Hematopoietic multipotent progenitor cell treated with erythropoietin and hydrocortisone succinate and interleukin-3 and kit ligand, for 6 days (in vitro differentiated cells): Measurements from ENCODE around the gene CIAO2B.
"Not testable (repeated sequence)": the region's sequence is repeated elsewhere in the genome, so short reads cannot be mapped to it uniquely, and the experiment has no call there.

ENCODE experiments used
- DNase-seq: peaks from one replicate; pipeline ENCODE4 v3.0.0-alpha.2; 2015

Gene CIAO2B

GRCh38 chr16:66955363-66956153 is 21.4 kb upstream of the CIAO2B start:
- not testable (repeated sequence) for DNase-seq

DNA sequence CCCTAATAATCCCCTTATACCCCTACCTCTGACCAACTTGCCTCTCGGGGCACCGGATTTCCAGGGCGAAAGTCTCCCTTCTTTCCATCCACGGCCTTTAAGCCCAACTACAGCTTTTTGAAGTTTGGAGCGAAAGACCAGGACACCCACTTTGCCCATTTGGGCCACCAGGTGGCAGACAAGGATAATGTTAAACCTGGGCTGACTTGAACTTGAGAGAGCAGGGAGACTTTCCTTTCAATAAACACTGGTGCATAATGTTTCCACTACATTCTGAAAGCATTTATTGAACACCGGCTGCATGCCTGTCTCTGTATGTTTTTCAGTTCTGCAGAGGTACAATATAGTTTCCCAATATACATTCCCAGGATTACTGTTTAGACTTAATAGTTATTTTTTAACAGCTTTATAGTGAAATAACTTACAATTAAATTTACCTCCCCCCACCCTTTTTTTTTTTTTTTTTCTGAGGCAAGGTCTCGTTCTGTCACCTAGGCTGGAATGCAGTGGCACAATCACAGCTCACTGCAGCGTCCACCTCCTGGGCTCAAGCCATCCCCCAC is 20.0 kb upstream of the CIAO2B start:
- DNase-seq, result peak; percentile 90

GRCh38 chr16:66953462-66954096 is 19.4 kb upstream of the CIAO2B start:
- DNase-seq, result no peak

GRCh38 chr16:66952430-66953110 is 18.4 kb upstream of the CIAO2B start:
- DNase-seq, result no peak

DNA sequence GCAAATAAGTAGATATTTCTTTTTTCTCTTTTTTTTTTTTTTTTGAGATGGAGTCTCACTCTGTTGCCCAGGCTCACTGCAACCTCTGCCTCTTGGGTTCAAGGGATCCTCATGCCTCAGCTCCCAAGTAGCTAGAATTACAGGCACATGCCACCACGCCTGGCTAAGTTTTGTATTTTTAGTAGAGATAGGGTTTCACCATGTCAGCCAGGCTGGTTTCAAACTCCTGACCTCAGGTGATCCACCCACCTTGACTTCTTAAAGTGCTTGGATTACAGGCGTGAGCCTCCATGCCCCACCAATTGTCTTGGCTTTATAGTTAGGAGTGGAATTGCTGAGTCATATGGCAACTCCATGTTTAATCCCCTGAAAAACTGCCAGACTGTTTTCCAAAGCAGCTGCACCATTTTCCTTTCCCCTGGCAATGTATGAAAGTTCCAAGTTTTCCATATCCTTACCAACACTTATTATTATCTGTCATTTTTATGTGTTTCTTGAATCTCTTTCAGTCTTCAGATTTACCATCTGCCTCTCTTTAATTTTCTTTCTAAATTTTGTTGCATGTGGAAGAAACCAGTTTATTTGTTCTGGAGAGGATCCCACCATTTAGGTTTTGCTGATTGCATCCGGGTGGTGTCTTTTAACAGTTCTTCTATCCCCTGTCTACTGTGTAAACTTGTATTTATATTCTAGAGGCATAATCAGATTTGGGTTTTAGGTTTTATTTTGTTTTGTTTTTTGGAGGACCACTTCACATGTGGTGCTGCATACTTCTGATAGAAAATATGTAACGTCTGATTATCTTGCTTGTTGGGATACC is 17.0 kb upstream of the CIAO2B start:
- DNase-seq, result no peak

DNA sequence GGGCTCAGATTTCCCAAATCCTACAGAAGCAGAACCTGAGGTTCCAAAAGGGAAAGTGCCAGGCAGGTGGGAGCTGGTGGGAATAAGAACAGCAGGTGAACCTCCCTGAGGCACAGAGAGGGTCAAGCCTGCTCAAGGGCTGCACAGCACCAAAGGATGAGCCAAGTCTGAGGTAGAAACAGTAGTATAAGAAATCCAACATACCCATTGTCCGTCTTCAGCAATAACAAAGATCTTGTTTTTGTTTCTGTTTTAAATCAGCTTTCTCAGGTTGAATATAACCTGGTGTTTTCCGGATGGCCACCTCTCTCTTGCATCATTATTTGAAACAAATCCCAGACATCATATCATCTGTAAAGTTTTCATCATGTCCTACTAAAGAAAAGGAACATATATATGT is 16.2 kb upstream of the CIAO2B start:
- DNase-seq, result no peak

GRCh38 chr16:66949472-66949871 is 15.3 kb upstream of the CIAO2B start:
- no peak for DNase-seq

DNA sequence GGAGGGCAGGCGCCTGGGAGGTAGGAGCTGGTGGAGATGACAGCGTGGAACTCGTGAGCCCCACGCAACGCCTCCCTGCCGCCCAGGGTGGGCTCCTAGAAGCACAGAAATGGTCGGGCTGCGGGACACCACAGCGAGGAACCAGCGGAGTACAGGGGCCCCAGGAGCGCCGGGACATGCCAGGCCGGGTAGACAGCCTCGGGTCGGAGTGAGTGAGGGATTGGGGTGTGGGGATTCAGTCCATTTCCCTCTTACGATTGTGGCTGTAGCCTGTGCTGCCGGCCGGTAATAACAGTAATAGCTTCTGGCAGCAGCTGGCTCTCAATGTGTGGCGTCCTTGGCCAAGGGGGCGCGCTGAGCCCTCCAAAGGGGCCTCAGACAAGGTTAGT is 14.6 kb upstream of the CIAO2B start:
- DNase-seq, result no peak

- DNase-seq, result no peak
Observed at GRCh38 chr16:66948134-66948836, 14.1 kb upstream of the CIAO2B start.

DNA sequence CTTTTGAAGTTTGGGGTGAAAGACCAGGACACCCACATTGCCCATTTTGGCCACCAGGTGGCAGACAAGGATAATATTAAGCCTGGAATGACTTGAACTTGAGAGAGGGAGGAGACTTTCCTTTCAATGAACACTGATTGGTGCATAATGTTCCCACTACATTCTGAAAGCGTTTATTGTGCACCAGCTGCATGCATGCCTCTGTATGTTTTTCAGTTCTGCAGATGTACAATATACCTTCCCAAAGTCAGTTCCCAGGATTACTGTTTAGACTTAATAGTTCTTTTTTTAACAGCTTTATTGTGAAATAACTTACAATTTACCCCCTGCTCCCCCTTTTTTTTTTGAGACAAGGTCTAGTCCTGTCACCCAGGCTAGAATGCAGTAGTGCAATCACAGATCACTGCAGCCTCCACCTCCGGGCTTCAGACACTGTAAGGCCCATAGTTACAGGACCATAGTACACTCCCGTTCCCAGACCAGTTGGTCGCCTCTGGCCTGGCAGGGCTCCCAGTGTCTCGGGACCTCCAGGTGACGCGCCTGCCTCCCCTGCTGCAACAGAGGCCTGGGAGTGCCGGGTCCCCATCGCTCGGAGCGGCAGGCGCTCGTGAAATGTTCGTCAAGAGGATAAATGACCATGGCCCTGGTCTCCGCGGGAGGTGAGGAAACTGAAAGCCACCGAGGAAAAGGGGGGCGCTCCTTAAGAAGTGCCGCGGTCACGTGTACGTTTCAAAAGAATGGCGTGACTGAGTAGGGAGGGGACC is 13.3 kb upstream of the CIAO2B start:
- peak; percentile 95 for DNase-seq

GRCh38 chr16:66946974-66947301 is 12.7 kb upstream of the CIAO2B start:
- DNase-seq, result no peak

DNA sequence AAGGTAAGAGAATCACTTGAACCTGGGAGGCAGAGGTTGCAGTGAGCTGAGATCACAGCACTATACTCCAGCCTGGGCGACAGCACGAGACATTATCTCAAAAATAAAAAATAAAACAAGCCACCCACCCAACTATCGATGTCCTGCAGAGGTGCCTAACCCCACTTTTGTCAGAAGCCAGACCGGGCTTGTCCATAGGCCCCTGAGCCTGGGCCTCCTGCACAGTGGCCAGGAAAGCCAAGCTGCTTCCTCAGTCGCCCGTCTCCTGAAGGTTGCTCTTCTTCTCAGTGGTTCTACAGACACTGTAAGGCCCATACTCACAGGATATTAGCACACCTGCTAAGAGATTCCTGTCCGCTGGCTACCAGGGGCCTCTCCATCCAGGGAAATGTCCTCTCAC is 12.3 kb upstream of the CIAO2B start:
- no peak for DNase-seq

DNA sequence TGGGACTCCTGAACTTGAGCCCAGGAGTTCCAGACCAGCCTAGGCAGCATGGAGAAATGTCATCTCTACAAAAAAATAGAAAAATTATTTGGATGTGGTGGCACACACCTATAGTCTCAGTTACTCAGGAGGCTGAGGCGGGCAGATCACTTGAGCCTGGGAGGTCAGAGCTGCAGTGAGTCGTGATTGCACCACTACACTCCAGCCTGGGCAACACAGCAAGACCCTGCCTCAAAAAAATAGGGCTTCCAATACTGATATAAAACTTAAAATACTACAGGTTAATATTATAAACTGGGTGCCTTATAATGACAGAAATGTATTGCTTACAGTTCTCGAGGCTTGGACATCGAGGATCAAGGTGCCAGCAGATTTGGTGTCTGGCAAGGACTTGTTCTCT is 11.7 kb upstream of the CIAO2B start:
- DNase-seq, result no peak

DNA sequence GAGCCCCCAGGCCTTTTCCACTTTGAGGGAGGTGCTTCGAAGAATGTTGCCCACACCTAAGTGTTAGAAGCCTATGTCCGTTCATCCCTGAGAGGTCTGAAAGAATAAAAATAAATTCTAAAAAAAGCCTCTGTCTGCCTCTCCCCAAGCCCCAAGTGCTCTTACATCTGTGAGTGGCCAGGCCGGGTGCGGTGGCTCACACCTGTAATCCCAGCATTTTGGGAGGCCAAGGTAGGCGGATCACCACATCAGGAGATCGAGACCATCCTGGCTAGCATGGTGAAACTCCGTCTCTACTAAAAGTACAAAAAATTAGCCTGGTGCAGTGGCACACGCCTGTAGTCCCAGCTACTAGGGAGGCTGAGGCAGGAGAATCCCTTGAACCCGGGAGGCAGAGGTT is 10.8 kb upstream of the CIAO2B start:
- DNase-seq, result not testable (repeated sequence)

GRCh38 chr16:66944054-66944441 is 9.8 kb upstream of the CIAO2B start:
- DNase-seq, result no peak

- DNase-seq, result no peak
Observed at GRCh38 chr16:66943426-66944053, 9.3 kb upstream of the CIAO2B start.

DNA sequence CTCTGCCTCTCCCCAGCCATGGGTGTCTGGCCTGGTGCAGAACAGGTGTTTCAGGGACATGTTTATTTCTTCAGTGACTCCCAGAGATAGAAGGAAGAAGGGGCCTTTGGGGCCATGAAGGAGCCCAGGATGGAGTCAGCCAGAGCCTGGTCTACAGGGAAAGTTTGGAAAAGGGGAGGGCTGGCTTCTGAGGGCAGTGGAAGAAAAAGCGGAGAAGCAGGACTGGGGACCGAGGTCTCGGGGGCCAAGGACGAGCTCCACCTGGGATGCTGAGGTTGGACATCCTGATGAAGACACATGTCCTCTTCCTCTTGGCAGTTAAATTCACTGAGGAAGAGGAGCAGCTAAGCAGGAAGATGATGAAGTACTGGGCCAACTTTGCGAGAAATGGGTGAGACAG is 8.8 kb upstream of the CIAO2B start:
- no peak for DNase-seq

DNA sequence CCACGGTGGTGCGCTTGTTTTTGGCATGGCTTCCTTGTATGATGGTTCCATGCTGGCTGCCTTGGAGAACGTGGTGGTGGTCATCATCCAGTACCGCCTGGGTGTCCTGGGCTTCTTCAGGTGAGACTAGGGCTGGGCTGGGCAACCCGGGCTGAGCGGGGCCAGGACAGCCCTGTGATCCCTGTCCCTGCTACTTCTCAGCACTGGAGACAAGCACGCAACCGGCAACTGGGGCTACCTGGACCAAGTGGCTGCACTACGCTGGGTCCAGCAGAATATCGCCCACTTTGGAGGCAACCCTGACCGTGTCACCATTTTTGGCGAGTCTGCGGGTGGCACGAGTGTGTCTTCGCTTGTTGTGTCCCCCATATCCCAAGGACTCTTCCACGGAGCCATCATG is 6.0 kb upstream of the CIAO2B start:
- DNase-seq, result no peak

- no peak for DNase-seq
Observed at GRCh38 chr16:66939366-66939765, 5.2 kb upstream of the CIAO2B start.

DNA sequence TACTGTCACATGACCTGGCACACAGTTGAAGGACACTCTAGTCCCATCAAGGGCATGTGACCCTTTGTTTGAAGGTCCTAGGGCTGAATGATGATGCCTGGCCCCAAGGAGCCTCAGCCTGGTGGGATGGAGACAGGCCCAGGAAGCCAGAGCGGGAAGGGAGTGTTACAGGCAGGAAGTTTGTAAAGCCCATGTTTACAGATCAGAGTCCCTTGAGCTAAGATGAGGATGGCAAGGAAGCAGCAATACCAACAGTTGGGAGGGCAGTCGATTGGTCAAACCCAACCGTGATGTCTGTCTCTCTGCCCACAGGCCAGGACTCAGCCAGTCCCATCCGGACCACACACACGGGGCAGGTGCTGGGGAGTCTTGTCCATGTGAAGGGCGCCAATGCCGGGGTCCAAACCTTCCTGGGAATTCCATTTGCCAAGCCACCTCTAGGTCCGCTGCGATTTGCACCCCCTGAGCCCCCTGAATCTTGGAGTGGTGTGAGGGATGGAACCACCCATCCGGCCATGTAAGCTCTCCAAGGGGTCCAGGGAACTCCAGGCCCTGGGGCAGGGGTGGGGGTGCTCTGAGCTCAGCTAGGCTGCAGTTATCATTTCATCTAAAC is 3.6 kb upstream of the CIAO2B start:
- no peak for DNase-seq
